Activated T-cell treated with anti-CD3 and anti-CD28 coated beads, Interleukin-2, amount 50 U/mL, for 48 hours (primary cell): ENCODE data around the gene GSTM3.
A peak's percentile ranks its signal among the peaks of the same experiment; 100 is the strongest.

Experiments
- DNase-seq, 2 experiments: peaks; one replicate each; pipeline ENCODE4 v3.0.0-alpha.2; 2020

The GSTM3 gene

GRCh38 chr1:109740615-109741373, at the start of gene GSTM3:
Gene GSTM3 (minus strand): TSS chr1:109741038. CDS start chr1:109740287, 751 bp downstream.
- no peak for DNase-seq

- no peak for DNase-seq
These were observed 49.5 kb upstream of the GSTM3 start for GRCh38 chr1:109790329-109790728.

GRCh38 chr1:109789551-109790180, 48.8 kb upstream of the GSTM3 start:
- DNase-seq, result no peak

- no peak for DNase-seq
These were observed 48.1 kb upstream of the GSTM3 start for GRCh38 chr1:109788695-109789521.

- no peak for DNase-seq
These were observed 47.2 kb upstream of the GSTM3 start for GRCh38 chr1:109787845-109788601.

GRCh38 chr1:109787211-109787844, 46.5 kb upstream of the GSTM3 start:
- no peak for DNase-seq

GRCh38 chr1:109786531-109787021, 45.7 kb upstream of the GSTM3 start:
- no peak for DNase-seq

GRCh38 chr1:109786112-109786480, 45.3 kb upstream of the GSTM3 start:
- DNase-seq, result no peak

- no peak for DNase-seq
These were observed 44.7 kb upstream of the GSTM3 start for GRCh38 chr1:109785446-109786111.

- DNase-seq, result no peak
These were observed 43.9 kb upstream of the GSTM3 start for GRCh38 chr1:109784551-109785252.

- no peak for DNase-seq
These were observed 42.6 kb upstream of the GSTM3 start for GRCh38 chr1:109783436-109783835.

- no peak for DNase-seq
These were observed 42.1 kb upstream of the GSTM3 start for GRCh38 chr1:109782927-109783326.

GRCh38 chr1:109782514-109782913, 41.7 kb upstream of the GSTM3 start:
- DNase-seq, result no peak

- DNase-seq, result no peak
These were observed 41.0 kb upstream of the GSTM3 start for GRCh38 chr1:109781806-109782205.

GRCh38 chr1:109780982-109781381, 40.1 kb upstream of the GSTM3 start:
- DNase-seq, result no peak

- DNase-seq, result no peak
These were observed 37.3 kb upstream of the GSTM3 start for GRCh38 chr1:109777980-109778625.

GRCh38 chr1:109777436-109777835, 36.6 kb upstream of the GSTM3 start:
- DNase-seq, result no peak

- DNase-seq, result peak; percentile 88 to 89
These were observed 36.1 kb upstream of the GSTM3 start for GRCh38 chr1:109776911-109777310.

GRCh38 chr1:109776206-109776835, 35.5 kb upstream of the GSTM3 start:
- DNase-seq, result no peak

- no peak for DNase-seq
These were observed 34.6 kb upstream of the GSTM3 start for GRCh38 chr1:109775398-109775797.
